Activated T-cell treated with anti-CD3 and anti-CD28 coated beads for 4 hours (primary cell): ENCODE data around the gene IL1RAPL1.

Experiments
- DNase-seq: peaks from one replicate; pipeline ENCODE4 v3.0.0-alpha.2; 2020

IL1RAPL1 gene

DNA sequence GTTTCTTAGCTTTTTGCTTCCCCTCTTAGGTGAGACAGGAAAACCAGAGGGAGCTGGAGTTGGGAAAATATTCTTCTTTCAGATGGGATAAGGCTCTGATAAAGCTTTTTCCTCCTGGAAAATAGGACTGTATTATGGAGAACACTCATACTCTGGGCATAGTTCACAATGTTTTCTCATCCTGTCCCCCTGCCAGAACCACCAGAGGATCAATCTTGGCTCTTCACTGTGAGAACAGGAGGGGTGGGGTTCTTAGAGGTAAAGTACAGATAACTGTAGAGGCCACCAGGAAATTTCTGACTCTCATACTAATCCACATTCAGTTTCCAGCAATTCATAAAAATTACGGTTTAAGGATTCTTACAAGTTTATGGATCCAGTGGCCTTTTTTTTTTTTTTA lies 966.3 kb downstream of the IL1RAPL1 start:
- DNase-seq = no peak

DNA sequence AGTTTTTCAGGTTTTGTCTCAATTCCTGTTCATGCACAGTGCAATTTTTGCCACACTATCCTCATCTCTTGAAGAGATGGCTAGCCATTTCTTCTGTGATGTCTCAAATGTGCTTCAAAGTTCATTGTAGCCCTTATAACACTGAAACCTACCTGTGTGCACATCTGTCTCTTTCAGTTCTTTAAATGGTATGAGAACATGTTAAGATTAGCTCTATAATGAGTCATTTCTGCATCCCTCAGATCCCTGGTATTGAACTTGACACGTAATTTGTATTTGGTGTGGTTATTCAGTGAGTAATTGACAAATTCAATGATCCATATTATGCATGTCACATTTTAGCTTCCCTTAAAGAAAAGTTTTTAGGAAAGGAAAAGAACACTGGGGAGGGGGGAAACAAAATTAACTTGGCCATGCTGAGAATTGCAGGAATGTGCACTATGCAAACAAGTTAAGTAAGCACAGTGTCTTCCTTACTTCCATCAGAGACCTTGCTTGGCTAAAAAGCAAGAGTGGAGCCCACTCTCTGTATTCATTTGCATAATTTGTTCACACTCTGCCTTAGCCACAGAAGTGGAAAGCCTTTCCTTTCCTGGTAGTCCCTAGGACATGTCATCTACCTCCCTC lies 968.3 kb downstream of the IL1RAPL1 start:
- no peak for DNase-seq

DNA sequence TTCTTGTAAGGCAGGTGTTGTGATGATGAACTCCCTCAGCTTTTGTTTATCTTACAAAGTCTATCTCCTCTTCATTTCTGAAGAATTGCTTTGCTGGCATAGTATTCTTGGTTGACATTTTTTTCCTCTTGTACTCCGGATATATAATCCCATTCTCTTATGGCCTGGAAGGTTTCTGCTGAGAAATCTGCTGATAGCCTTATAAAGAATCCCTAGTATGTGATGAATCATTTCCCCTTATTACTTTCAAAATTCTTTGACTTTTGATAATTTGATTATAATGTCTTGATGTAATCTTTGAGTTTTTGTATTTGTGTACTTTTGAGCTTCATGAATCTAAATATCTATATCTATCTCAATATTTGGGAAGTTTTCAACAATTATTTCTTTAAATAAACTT lies 972.8 kb downstream of the IL1RAPL1 start:
- DNase-seq = no peak

DNA sequence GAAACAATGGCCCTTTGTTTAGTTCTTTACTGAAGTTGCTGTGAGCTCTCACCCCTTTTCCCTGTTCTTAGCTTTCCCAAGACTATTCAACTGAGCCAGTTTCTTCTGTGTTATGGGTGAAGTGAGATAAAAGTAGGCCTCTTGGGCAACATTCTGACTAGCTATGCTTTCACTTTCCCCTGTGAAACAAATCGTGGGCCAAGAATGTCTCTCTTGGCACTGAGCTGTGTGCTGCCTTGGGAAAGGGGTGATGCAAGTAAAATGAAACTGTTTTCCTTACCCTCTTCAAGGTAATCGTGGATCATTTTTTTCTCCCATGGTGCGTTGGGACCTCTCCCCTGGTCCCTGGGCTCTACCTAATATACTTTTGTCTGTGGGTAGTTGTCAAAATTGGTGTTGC lies 974.2 kb downstream of the IL1RAPL1 start:
- DNase-seq = no peak

DNA sequence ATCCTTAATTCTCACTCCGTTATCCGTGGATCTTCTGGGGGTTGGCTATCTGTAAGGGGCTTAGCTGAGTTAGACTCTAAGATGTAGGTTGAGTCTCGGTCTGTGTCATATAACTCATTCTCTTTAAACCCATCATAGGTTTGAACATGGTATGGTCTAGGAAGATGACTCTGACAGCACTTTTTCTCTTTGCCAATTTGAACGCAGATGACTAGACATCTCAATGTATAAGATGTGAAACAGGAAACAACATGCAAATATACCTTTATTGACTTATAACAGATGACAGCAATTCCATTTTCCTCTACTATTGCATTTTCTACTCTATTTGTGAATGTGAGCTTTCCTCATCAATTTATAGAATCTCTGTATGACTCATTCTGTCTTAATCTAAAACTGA lies 993.3 kb downstream of the IL1RAPL1 start:
- no peak for DNase-seq

DNA sequence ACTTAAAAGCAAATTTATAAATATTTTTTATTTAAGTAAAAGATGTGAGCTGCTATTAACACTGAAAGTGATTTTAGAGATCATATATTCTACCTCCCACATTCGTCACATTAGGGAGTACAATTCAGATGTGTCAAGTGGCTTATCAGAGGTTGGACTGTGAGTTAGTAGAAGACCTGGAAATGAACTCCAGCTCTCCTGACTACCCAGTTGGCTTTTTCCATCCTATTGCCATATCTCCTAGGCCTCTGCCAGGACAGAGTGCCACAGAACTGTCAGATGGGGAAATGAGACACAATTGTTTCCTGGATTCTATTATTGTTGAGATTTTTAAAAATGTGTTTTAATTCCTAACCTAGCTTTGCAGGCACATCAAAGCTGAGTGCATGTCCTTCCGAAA lies 994.0 kb downstream of the IL1RAPL1 start:
- DNase-seq = no peak

DNA sequence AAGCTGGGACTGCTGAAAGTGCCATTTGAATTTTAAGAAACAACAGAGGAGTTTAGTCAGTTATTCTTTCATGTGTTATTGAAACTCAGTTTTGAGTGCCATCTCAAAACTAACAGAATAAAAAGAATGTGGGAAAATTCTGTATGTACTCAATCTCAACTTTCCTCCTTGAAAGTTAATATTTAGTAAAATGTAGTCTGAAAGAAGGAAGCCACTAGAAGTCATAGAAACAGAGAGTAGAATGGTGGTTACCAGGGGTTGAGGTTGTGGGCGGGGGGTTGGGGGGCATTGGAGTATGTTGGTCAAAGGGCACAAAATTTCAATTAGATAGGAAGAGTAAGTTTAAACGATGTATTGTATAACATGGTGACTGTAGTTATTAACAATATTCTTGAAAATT lies 999.9 kb downstream of the IL1RAPL1 start:
- no peak for DNase-seq

DNA sequence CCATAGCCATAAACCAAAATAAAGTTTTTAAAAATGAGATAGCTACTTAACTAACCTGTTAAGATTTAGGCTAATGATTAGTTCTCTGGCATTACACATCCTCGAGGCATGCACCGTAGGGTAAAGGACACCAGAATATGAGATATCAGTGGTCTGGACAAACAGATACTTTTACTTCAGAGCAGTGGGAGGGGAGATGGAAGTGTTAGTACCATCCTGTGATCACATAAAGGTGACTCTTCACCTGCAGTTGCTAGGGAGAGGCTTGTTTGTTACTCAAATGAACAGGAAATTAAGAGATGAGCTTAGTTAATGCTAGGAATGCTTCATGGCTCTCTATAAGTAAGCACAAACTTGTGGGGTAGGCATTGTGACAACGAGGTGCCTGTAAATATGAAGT lies 1003.7 kb downstream of the IL1RAPL1 start:
- DNase-seq = no peak

DNA sequence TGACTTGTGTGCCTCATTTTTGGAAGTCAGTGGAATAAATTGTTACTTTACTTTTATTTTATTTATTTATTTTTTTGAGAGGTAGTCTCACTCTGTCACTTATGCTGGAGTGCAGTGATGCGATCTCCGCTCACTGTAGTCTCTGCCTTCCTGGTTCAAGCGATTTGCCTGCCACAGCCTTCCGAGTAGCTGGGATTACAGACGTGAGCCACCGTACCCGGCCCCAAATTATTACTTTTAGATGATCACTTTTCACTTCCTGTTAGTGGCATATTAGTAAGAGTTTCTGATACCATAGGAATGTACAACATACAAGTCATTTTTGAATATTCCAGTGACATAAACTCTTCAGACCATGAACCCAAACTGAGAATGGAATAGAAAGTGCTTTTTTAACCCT lies 1017.1 kb downstream of the IL1RAPL1 start:
- DNase-seq = no peak

DNA sequence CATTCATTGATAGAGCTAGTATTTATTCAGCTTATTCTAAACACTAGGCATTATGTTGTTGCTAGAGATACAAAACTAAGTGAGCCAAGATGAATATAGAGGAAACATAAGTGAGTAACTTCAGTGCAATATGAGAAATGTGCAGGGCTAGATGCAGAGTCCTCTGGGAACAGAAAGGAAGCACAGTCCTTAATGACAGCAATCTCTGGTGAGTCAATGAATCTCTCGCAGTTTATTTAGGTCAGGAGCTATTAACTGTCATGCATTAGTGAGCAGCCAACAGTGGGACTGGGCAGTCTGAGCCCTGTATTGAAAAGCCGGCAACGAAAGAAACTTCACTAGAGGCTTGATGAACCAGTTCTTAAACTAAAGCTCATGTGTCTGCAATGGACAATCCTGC lies 1030.0 kb downstream of the IL1RAPL1 start:
- no peak for DNase-seq

DNA sequence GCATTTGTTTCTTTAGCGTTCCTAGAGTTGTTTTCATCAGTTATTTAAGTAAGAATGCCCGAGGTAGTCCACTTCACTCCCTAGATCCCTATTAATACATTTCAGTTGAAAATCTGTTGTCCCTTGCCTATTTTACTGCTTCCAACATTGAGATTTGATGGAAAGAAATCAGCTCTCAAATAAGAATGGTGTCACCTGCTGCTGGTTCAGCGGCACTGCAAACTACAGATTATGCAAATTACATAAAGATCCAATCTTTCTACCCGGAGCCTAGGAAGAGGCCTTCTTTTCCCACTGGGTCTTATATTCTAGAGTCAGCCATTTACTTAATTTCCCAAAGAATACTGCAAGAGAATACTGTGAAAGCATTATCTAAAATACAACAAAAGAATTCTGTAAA lies 1030.5 kb downstream of the IL1RAPL1 start:
- no peak for DNase-seq

DNA sequence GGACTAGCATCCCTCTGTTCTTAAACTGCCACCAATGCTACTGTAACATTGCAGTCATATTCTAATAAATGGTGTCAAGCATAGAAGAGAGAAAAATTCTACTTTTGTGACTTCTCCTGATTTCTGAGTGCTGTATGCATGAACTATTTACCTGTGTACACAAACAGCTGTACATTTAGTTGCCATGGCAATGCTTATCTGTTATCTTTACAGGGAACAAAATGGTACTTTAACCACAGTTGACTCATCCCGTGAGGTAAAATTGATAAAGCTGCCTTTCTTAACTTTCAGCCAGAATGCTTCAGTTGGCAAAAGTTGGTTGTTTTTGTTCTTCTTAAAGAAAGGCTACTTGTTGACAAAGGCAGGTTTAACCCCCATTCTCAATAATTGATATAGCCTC lies 1040.6 kb downstream of the IL1RAPL1 start:
- no peak for DNase-seq

DNA sequence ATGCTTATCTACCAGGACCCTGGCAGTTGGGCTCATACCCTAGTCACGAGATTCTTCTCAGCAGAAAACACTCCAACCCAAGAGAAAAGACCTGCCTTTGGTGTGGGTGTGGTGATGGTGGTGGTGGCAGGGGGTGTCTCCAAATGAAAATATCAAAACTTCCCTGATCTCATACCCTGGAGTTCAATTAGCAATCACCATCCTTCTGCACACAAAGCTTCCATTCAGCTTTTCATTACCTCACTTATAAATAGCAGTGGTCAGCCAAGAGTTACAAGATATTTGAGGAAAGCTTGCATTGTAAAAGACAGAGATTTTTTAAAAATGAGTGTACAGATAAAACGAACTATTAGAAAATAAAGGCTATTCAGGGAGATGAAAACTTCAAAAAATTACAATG lies 1047.3 kb downstream of the IL1RAPL1 start:
- no peak for DNase-seq

DNA sequence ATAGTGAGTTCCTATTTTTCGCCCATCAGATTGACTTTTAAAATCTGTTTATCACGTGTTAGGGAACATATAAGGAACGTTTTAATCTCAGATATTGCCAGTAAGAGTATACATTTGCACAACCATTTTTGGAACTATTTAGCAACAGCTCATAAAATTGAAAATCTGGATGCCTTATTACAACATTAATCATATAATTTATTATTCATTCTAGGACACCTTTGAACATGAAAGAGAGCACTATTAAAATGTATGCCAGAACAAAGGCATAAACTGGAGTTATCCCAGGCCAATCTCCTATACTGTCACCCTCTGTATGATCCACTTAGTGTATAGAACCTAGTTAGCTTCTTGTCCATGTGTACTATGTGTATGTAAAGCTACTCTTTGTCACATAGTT lies 1049.1 kb downstream of the IL1RAPL1 start:
- no peak for DNase-seq

DNA sequence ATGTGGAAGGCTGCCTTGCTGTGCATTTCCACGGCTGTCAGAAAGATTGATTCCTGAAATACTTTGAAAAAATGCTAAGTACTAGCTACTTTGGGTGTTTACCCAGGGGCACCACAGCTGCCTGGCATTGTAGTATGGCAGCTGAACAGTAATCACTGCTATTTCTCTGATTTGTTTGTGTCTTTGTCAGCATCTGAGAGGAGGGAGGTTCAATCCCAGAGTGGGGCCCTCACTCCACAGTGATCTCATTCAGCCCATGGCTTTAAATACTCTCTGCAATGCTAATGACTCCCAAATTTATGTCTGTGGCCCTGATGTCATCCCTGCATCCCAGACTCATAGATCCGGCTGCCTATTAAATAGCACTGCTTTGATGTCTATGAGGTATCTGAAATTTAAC lies 1052.9 kb downstream of the IL1RAPL1 start:
- no peak for DNase-seq

DNA sequence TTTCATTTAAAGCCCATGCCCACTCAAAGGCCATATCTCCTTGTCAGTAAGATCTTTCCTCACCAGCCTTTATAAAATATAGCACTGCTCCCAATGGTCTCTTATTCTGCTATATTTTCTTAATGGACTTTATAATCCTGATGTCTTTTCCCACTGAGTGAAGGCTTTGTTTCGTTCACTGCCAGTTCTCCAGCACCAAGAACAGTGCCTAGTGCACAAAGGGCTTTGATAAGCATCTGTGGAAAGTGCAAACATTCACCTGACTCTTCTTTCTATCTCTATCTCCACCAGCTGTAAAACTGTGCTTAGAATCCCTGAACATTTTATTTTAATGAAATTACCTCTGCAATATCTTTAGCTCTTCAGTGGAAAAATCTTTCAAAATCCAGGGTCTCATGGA lies 1054.2 kb downstream of the IL1RAPL1 start:
- DNase-seq = no peak

DNA sequence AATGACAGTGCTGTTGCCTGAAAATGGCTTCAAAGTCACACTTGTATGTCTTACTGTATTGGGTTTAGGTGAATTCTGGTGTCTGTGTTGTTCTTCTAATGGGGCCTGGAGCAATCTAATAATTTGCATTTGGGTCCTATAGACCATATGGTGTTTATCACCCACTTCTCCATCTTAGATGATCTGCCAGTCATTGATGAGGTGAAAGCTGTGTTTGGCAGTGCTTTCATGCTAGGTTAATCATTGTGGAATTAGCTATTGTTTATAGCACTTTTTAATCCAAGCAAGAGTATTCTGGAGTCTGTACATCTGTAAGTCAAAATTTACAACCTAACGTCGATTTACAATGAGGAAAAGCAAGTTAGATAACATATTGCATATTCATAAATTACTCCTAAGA lies 1055.9 kb downstream of the IL1RAPL1 start:
- no peak for DNase-seq

DNA sequence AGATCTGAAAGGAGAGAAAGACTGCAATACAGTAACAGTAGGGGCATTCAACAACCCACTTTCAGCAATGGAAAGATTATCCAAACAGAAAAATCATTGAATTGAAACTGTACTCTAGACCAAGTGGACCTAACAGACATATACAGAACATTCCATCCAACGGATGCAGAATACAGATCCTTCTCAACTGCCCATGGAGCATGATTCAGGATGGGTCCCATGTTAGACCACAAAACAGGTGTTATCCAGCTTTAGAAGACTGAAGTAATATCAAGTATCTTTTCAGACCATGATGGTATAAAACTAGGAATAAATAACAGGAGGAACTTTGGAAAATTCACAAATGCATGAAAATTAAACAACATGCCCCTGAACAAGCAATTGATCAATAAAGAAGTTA lies 1060.9 kb downstream of the IL1RAPL1 start:
- no peak for DNase-seq

DNA sequence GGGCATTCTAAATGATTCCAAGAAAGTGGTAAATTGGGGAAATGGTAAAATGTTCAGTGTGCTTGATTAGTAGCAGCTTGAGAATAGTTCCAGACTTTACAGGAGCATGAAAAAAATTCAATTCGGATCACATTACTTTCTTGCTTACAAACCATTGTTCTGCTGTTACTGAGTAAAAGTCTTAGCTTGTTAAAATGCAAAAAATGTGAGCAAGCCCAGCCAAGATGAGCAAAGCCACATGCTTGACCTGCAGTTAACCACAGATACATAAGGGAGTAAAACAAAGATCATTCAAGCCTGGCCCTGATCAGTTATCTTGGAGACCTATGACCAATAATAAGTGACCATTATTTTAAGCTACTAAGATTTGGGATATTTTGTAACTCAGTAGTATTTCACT lies 1065.2 kb downstream of the IL1RAPL1 start:
- DNase-seq = no peak

DNA sequence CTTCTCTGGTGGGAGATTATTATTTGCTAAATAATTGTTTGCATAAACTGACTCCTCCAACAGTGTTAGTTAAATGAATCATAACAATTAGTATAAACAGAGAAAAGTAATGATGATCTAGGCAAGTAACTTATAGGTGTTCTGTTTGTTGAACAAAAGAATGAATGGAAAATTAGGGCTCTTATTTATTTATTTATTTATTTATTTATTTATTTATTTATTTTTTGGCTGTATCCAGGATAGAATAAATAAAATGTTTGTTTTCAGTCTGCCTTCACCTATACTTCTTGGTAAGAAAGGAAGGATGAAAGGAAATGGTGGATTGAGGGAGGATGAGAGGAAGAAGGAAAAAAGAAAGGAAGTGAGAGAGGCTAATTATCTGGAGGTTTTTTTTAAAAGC lies 1066.5 kb downstream of the IL1RAPL1 start:
- DNase-seq = no peak

DNA sequence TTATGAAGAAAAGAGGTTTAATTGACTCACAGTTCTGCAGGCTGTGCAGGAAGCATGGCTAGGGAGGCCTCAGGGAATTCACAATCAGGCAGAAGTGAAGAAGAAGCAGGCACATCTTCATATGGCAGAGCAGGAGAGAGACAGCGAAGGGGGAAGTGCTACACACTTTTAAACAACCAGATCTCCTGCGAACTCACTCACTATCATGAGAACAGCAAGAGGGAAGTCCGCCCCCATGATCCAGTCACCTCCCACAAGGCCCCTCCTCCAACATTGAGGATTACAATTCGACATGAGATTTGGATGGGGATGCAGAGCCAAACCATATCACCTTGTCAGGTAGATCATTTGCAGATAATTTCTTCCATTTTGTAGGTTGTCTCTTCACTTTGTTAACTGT lies 1072.7 kb downstream of the IL1RAPL1 start:
- DNase-seq = no peak

DNA sequence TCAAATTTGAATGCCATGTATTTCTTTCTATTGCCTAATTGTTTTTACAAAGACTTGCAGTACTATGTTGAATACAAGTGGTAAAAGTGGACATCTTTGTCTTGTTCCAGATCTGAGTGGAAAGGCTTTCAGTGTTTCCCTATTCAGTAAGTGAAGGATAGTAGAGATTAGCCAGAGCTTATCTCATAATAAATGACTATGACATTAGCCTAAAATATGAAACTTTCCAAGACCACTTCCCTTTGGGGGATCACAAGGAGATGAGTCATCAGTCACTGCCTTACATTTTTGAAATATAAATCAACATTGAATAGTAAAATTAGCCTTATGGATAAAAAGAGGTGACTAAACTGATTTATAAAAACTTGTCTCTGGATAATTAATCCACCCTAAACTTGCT lies 1074.0 kb downstream of the IL1RAPL1 start:
- DNase-seq = no peak

DNA sequence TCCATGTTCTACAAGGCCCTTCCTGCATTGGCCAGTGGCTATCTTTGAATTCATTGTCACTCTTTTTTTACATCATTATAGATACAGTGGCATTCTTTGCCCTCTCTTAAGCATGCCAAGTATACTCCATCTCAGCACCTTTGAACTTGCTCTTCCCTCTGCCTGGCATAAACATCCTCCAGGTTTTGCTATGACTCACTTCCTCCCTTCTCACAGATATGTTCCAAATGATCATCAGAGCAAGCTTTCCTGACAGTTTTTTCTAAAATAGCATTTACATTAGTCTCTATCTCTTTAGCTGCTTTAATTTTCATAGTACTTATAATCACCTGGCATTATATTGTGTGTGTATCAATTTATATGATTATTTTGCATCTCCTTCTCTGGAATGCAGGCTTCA lies 1074.9 kb downstream of the IL1RAPL1 start:
- no peak for DNase-seq

DNA sequence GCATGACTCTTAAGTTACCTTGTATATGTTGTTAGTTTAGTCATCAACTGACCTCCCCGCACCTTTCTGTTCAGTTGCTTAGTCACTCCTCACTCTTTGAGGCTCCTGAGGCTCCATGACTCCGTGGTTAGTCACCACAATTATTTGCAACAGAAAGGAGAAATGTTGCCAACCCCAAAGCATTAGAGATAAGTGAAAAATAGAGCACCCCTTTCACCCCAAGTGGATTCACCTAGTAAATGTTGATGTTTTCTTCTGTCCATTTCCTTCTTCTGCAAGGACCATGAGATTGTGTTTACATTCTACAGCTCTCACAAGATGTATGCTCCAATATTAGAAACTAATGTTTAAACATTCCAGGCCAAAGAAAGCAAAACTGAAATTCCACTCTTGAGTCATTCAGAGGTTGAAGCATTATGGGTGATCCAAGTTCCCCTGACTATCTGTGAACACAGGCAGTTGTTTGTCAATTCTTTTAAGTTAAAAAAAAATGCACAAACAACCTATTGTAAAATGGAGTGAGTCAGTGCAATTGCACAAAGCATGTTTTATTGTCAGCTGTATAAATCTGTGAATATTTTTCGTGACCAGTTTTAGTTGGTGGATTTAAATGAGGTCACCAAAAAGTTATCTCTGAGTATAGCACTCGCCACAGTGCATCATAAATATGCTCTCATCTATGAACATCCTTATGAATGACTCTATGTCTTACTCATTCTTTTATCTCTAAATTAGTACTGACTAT lies 1075.7 kb downstream of the IL1RAPL1 start:
- no peak for DNase-seq

DNA sequence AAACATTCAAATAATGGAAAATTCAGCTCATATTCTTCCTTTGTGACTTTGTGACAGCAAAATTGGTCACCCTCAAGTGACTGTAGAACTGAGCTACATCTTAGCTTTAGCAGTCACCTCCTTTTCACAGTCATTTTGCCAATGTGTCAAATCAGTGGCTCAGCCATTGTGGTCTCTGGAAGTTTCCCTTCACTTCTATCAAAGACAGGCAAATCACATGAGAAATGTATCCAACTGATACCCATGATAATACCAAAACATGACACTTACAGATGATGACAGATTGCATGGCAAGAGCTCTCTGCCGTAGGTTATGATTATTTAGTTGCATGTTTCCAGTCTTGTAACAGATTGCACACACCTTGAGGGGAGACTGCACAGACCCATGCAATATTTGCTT lies 1078.3 kb downstream of the IL1RAPL1 start:
- no peak for DNase-seq
